Motor neuron (in vitro differentiated cells): ENCODE results near the gene PALM2AKAP2. TPM values are rescaled to one million over a fixed set of nuclear protein-coding genes. Genes with fewer than 3 reads are reported as not detected.
"Not testable (repeated sequence)": the region's sequence is repeated elsewhere in the genome, so short reads cannot be mapped to it uniquely, and the experiment has no call there.

ENCODE experiments used
- ATAC-seq, 8 experiments: fragments of 200-7000 bp; cut with Tn5 transposase; replicated peaks in 6 of 8; 2 replicates each; pipeline ENCODE4 v1.8.0; 2021; ENCODE audit warnings: mild to moderate bottlenecking in 8 of 8, moderate library complexity in 8 of 8
- H3K27ac ChIP-seq, 2 donors: fragments of 250-450 bp; sonication (Bioruptor Pico); 2 replicates each; pipeline ENCODE4 v1.9.0; 2021; ENCODE audit warnings: antibody characterized with exemption in 2 of 2, mild to moderate bottlenecking in 2 of 2, moderate library complexity in 1 of 2
- H3K4me1 ChIP-seq, 2 donors: fragments of 250-450 bp; sonication (Bioruptor Pico); replicated peaks in 1 of 2; 2 replicates each; pipeline ENCODE4 v1.6.1; 2021; ENCODE audit warnings: antibody characterized with exemption in 2 of 2, mild to moderate bottlenecking in 2 of 2, moderate library complexity in 1 of 2
- H3K4me3 ChIP-seq, 5 donors: fragments of 250-450 bp; sonication (Bioruptor Pico); 2 replicates each; pipeline ENCODE4 v1.9.0; 2021; ENCODE audit warnings: antibody characterized with exemption in 5 of 5, mild to moderate bottlenecking in 5 of 5, moderate library complexity in 4 of 5
- WGBS, 10 experiments: fragments of 450-650 bp; shearing (Covaris generic); methylation state at CpG; one replicate each; pipeline ENCODE4 v1.0.0; 2022; 5-methylcytosine and 5-hydroxymethylcytosine counted together
- in situ Hi-C, 9 experiments: fragments of 400-800 bp; cut with MboI; loops; one replicate each; pipeline ENCODE4 v1.15.0; 2021; ENCODE audit warnings: low sequenced_read_pairs in 9 of 9, low pct_unique_long_range_greater_than_20kb in 2 of 9; ENCODE audit not compliant: unreplicated experiment in 9 of 9
- total RNA-seq, 8 experiments: library from RNA; unstranded; fragments of 300-600 nt; gene quantifications; 2 replicates each; pipeline versions ENCODE4 v1.2.3 to v1.2.4, GENCODE V29; 2022

Gene PALM2AKAP2
- total RNA-seq, 8 experiments from 2014 or later, result 0.14 to 20.2 (median 1.1) TPM

DNA sequence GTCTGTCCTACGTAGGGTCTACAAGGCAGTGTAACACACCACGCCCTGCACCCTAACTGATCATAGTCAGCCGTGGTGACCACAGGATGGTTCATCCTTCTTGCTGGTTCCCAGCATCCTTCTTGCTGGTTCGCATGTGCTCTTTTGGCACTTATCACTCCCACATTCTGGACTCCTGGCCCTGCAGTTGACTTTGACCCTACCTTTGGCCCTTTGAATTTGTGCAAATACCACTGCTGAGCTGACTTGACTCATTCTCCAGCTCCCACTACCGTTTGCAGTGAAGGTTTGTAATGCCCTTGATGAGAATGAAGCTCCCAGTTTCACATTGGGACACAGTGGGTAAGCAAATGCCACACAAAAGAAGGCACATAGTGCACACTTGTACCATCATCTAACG, 33.8 kb downstream of the PALM2AKAP2 start:
- H3K27ac ChIP-seq, result no peak overlapping the region
- H3K4me1 ChIP-seq, result peaks cover 0 to 3% of the 10 kb centered on the region in 2 donors
- 80 to 100% (median 82%) methylated on average over 1 to 5 of the region's 6 CpGs; no CpG with 5 or more reads in 2 of the 10 experiments for WGBS, 10 experiments
- no peak for ATAC-seq
- in situ Hi-C loops, result loop anchor here in 5 of 9 experiments (10.0 to 25.0 kb wide), 2 partner anchors 227 to 239 kb away; no protein-coding TSS in a partner anchor
- no peak overlapping the region for H3K4me3 ChIP-seq

DNA sequence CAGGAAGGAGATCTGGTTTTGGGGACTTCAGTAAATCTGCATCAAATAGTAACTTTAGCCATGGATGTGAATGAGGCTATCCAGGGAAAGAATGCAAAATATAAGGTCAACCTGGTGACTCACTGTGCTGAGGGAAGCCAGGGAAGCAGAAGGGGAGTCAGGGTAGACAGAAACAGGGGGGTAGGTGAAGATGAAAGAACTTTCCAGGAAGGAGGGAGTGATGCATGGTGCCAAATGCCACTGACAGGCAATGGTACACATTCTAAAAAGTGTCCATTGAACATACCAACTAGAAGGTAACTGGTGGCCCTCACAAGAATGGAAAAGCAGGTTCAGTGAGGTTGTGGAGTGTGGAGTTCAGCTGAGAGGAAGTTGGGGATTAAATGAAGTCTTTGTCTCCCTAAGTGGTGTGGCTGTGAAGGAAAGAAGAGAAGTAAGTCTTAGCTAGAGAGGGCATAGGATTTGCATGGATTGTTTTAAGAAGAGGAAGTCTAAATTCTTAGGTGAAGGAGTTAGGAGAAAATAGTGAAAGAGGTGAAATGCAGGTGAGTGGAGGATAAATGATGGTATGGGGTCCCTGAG, 35.5 kb downstream of the PALM2AKAP2 start:
- Histone ChIP-seq H3K4me1 (peaks cover 0 to 3% of the 10 kb centered on the region in 2 donors), H3K27ac (no peak overlapping the region)

DNA sequence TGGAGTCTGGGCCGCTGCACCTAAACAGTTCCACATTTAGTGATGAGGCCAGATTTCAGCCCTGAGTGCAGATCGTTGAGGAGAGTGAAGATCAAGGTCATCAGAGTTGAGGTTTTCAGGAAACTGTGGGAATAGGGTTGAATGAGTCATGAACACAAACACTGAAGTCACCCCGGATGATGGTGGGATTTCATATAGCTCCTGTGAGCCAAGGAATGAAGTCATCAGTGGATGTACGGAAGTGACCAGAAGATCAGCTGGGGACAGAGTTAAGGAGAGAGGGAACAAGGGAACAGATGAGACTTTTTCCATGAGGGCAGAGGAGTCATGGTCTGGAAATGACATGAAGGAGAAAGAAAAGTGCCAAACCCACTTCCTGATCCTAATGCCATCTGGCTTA, 36.5 kb downstream of the PALM2AKAP2 start:
- H3K4me3 ChIP-seq, result no peak overlapping the region
- H3K4me1 ChIP-seq, result peaks cover 0 to 3% of the 10 kb centered on the region in 2 donors
- WGBS, 10 experiments, result 0 to 100% (median 82%) methylated on average over 1 to 4 of the region's 4 CpGs; no CpG with 5 or more reads in 3 of the 10 experiments
- H3K27ac ChIP-seq, result no peak overlapping the region
- ATAC-seq, result peak; percentile 22 to 90 (median 56)
- in situ Hi-C loops, result loop anchor here in 5 of 9 experiments (10.0 to 25.0 kb wide), 2 partner anchors 229 to 242 kb away; no protein-coding TSS in a partner anchor

More for the DNA sequence above, 35.5 kb downstream of the PALM2AKAP2 start:
- H3K4me3 ChIP-seq, result no peak overlapping the region
- in situ Hi-C loops, result loop anchor here in 5 of 9 experiments (10.0 to 25.0 kb wide), 2 partner anchors 228 to 241 kb away; no protein-coding TSS in a partner anchor
- no peak for ATAC-seq

DNA sequence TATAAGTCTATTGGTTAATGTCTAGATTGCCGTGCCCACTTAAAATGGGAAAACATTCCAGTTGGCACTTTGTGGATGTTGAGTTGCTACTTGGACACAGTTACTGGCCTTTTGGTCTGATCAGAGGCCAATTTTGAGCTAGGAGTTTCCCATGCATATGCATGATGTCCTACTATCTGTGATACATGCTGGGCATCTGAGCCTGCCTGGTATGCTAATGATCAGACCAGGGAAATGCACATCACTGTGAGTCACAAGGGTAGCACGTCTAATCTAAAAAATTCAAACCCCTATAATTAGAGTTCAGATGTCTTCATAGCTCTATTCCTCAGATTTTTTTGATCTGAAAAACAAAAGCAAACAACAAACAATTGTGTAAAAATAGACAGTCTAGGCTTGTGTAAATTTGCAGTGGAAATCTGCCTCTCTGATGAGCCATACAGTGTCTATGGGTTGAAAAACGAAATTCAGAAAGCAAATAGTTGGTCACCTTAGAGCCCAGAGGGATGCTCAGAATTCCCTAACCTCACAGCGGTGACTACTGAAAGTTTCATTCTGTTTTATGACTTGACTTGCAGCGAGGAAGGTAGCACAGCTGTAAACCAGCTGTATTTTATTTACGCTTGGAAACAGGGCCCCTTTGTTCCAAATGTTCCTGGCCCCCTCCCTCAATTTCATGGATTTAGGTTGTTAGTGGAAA, 37.3 kb downstream of the PALM2AKAP2 start:
- peaks cover 0 to 3% of the 10 kb centered on the region in 2 donors for H3K4me1 ChIP-seq
- in situ Hi-C loops, result loop anchor here in 5 of 9 experiments (10.0 to 25.0 kb wide), 2 partner anchors 230 to 242 kb away; no protein-coding TSS in a partner anchor
- no peak overlapping the region for H3K27ac ChIP-seq
- H3K4me3 ChIP-seq, result no peak overlapping the region
- WGBS, 10 experiments, result 0 to 100% (median 61%) methylated on average over 1 to 6 of the region's 6 CpGs; no CpG with 5 or more reads in 2 of the 10 experiments
- ATAC-seq, result peak in 4 of 8 experiments; percentile 3 to 90 (median 84)

DNA sequence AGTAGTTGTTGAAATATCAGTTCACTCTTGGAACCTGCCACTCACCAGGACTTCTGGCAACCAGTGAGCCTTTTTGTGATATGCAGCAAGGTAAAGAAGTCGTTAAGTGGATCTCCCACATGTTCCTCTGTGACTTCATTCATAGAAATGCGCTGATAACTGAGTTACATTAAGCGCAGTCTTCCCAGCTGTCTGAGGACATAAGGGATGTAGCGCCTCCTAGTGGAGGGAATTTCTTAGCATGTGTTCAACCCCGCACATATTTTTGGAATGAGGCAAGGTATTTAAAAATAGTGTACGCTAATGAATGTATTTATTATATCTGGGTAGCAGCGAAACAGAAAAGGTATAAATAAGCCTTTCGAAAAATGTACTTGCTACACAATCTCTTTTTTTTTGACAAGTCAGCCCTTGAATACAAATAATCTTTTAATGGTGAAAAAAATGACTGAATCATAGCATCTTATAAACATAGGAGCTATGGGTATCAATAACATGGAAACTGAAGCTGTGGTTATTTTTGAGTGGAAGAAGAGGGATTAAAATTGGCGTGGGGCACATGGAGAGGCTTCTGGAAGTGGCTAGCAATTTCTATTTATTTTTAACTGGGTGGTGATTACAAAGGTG, 38.0 kb downstream of the PALM2AKAP2 start:
- peaks cover 0 to 1% of the 10 kb centered on the region in 2 donors for H3K4me1 ChIP-seq
- 0 to 25% (median 7%) methylated on average over 1 to 9 of the region's 9 CpGs for WGBS, 10 experiments
- peak; percentile 57 to 85 (median 76) for ATAC-seq
- no peak overlapping the region for H3K4me3 ChIP-seq
- no peak overlapping the region for H3K27ac ChIP-seq
- in situ Hi-C loops, result loop anchor here in 5 of 9 experiments (10.0 to 25.0 kb wide), 2 partner anchors 231 to 243 kb away; no protein-coding TSS in a partner anchor

DNA sequence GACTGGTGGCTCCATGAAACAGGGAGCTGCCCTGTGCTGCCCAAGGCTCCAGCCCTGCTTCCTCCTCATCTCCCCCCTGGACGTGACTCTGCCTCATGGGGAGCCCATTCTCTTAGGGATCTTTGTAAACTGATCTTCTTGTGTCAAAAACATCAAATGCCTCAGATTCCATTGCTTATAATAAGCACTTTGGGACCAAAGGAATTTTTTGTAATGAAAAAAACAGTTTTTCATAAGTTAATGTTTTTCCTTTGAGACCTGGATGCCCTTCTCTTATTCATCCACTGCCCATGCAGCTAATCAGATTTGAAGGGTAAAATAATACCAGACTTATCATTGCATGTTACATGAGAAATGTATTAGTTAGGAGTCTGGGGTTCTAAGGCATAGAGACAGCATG, 41.7 kb downstream of the PALM2AKAP2 start:
- in situ Hi-C loops, result loop anchor here in 4 of 9 experiments (25.0 kb wide), 1 partner anchor 234 kb away; no protein-coding TSS in a partner anchor
- no peak for ATAC-seq
- WGBS, 10 experiments, result 20 to 100% (median 72%) methylated on average over 1 of the region's 1 CpG; no CpG with 5 or more reads in 4 of the 10 experiments

DNA sequence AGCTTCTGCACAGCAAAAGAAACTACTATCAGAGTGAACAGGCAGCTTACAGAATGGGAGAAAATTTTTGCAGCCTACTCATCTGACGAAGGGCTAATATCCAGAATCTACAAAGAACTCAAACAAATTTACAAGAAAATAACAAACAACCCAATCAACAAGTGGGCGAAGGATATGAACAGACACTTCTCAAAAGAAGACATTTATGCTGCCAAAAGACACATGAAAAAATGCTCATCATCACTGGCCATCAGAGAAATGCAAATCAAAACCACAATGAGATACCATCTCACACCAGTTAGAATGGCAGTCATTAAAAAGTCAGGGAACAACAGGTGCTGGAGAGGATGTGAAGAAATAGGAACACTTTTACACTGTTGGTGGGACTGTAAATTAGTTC, 45.4 kb downstream of the PALM2AKAP2 start:
- H3K4me1 ChIP-seq, in situ Hi-C loops, H3K4me3 ChIP-seq, H3K27ac ChIP-seq, ATAC-seq: not testable (repeated sequence)
- WGBS, 10 experiments, result 50 to 100% (median 100%) methylated on average over 1 to 2 of the region's 2 CpGs; no CpG with 5 or more reads in 6 of the 10 experiments

More for the DNA sequence above, 41.7 kb downstream of the PALM2AKAP2 start:
- Histone ChIP-seq H3K4me3 (no peak overlapping the region), H3K27ac (no peak overlapping the region), H3K4me1 (no peaks in the 10 kb centered on the region)

DNA sequence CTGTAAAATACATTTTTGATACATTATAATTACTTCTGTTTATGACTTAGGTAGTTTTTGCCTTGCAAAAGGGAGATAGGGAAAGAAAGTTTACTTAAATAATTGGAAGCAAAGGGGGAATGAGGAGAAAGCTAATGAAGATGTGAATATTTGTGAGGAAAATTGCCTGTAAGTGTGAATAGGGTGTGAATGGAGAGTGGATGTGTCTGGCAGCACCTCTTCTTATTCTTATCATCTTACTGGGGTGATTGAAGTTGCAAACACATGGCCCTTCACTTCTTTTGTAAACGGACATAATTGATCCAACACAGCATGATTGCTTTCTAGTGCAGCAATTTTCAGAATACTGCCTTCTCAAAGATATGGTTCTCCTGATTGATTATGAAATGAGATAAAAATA, 46.6 kb downstream of the PALM2AKAP2 start:
- Histone ChIP-seq H3K27ac (no peak overlapping the region), H3K4me3 (no peak overlapping the region), H3K4me1 (peaks cover 0 to 3% of the 10 kb centered on the region in 2 donors)
- 29 to 89% (median 63%) methylated on average over 1 of the region's 1 CpG; no CpG with 5 or more reads in 5 of the 10 experiments for WGBS, 10 experiments
- in situ Hi-C loops, result no loop called here
- no peak for ATAC-seq

DNA sequence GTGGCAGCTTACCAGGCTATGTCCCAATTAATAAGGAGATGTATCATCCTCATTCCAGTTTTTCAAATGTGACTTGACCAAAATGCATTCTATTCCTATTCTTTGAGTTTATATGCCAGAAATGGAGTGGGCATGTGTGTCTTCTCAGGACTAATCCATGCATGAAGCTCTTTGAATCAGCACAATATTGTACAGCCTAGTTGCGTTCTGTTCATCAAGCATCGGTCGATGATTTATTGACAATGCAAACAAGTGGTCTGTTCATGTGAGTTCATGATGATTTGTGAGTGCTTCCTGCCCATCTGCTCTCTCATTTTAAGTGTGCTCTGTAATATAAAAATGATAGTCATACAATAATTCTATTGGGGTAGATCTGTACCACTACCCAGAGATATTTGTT, 48.3 kb downstream of the PALM2AKAP2 start:
- in situ Hi-C loops, result no loop called here
- peak in 3 of 8 experiments; percentile 67 to 91 (median 86) for ATAC-seq
- Histone ChIP-seq H3K27ac (no peak overlapping the region), H3K4me3 (no peak overlapping the region), H3K4me1 (peaks cover 0 to 3% of the 10 kb centered on the region in 2 donors)
- WGBS, 10 experiments, result 70 to 100% (median 85%) methylated on average over 2 to 3 of the region's 3 CpGs; no CpG with 5 or more reads in 4 of the 10 experiments
